Hepatocyte (in vitro differentiated cells): ENCODE results near the gene ST6GALNAC5.

Source experiments
- CTCF ChIP-seq: fragments of 200-600 bp; sonication (generic); IDR thresholded peaks from 2 replicates; pipeline ENCODE4 v1.5.1; 2016; ENCODE audit warnings: antibody characterized with exemption, mild to moderate bottlenecking; ENCODE audit not compliant: poor library complexity
- EZH2 ChIP-seq: fragments of 200-600 bp; sonication (generic); IDR thresholded peaks from 2 replicates; pipeline ENCODE4 v1.6.1; 2016; ENCODE audit warnings: antibody characterized with exemption, mild to moderate bottlenecking, borderline replicate concordance

GRCh38 chr1:76833151-76833550, 34.1 kb upstream of the ST6GALNAC5 start:
- TF ChIP-seq CTCF (no peak), EZH2 (no peak)
